T follicular helper cell (primary cell): ENCODE measurements around the gene ADARB1.

Source experiments
- DNase-seq: peaks from one replicate; pipeline ENCODE4 v3.0.0-alpha.2; 2020; ENCODE audit warnings: low read depth

ADARB1 gene

GRCh38 chr21:45226540-45227326 is 152.4 kb downstream of the ADARB1 start:
- no peak for DNase-seq

DNA sequence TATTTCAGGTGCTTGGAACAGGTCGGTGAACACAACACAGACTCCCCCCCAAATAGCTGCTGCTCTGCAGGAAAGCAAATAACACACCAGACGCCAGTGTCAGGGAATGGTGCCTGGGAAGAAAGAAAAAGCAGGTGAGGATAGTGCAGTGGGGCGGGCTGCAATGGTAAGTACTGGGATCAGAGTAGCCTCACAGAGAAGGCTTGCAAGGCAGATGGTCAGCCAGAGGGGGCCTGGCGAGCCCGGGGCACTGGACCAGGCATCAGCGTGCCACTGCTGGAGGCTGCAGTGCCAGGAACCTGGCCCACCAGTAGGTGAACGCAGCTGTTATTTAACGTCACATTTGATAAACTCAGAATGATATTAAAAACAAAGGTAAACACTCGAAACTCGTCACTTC is 153.4 kb downstream of the ADARB1 start:
- DNase-seq = no peak

DNA sequence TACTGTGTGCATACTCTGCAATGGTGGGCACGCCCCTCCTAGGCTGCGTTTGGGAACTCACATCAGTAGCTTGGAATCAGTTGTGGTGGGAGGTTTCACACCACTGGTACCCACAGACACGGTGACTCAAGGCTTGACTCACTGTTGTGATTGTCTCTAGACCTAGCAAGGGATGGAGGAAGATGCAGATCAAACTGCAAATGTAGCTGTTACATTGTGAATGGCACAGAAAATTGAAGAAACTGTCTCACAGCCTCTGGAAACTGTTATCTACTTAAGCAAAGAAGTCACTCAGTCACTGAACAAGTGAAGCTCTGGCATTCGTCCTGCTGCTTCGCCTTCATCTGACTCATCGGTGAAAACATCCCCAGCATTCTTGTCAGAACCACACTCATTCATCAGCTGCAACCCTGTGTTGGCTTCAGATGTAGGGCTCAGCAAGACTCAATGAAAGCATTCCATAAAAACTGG is 153.8 kb downstream of the ADARB1 start:
- no peak for DNase-seq

GRCh38 chr21:45228656-45229240 is 154.4 kb downstream of the ADARB1 start:
- DNase-seq = no peak

- DNase-seq = no peak
Measured at GRCh38 chr21:45231705-45232104, 157.3 kb downstream of the ADARB1 start.

GRCh38 chr21:45234127-45234526 is 159.7 kb downstream of the ADARB1 start:
- DNase-seq = no peak

GRCh38 chr21:45234965-45235364 is 160.6 kb downstream of the ADARB1 start:
- DNase-seq = no peak

DNA sequence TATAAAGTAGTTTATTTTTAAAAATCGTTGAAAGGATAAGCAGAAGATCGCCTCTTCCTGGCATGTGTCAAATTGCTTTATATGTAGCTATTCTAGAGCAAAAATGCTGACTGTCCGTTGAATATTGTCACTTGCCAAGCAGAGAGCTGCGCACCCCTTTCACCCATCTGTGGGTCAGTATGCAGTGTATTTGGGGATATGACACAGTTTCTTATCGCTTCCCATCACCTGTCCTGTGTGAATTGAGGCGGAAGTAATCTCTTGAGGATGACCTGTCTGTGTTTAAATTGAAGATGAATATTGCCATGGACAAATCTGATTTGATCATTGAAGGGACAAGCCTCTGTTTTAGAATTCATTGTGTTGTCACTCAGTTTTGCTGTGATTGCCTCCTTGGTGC is 161.1 kb downstream of the ADARB1 start:
- no peak for DNase-seq

GRCh38 chr21:45236481-45236880 is 162.1 kb downstream of the ADARB1 start:
- DNase-seq = no peak

DNA sequence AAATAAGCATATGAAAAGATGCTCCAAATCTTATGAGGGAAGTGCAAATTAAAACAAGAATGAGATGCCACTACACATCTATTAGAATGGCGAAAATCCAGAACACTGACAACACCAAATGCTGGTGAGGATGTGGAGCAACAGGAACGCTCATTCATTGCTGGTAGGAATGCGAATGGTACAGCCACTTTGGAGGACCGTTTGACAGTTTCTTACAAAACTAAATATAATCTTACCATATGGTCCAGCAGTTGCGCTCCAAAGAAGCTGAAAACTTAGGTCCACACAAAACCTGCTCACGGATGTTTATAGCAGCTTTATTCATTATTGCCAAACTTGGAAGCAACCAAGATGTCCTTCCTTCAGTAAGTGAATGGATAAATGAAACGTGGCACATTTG is 163.0 kb downstream of the ADARB1 start:
- no peak for DNase-seq

DNA sequence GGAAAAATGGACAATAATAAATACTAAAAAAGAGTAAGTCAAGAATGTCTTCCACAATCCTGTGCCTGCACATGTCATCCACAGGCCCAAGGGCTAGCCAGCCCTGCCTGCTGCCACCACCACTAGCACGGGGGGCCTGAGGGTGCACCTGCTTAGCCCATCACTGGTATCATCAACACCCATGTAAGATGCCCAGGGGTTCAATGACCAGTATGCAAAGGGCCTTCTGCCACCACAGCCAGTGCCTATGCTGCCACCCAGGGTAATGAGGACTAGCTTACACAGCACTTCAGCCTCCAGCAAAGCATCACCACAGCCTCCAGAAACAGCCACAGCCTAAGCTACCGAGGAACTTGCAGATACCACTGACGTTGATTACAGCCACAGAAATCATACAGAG is 167.0 kb downstream of the ADARB1 start:
- no peak for DNase-seq

DNA sequence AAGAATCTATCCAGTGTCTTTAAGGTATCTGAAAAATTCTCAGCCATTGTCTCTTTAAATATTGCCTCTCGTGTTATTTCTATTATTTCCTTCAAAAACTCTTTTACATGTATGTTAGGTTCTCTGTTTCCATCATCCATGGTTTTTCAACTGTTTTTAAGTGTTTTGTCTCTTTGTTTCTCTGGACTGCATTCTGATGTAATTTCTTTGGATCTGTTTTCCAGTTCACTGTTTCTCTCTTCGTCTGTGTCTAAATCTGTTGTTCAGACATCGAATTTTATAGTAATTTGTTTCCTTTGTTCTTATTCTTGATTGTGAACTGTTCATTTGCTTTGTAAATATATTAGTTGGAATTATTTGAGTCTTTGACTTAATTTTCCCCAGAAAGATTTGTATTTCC is 169.2 kb downstream of the ADARB1 start:
- no peak for DNase-seq

DNA sequence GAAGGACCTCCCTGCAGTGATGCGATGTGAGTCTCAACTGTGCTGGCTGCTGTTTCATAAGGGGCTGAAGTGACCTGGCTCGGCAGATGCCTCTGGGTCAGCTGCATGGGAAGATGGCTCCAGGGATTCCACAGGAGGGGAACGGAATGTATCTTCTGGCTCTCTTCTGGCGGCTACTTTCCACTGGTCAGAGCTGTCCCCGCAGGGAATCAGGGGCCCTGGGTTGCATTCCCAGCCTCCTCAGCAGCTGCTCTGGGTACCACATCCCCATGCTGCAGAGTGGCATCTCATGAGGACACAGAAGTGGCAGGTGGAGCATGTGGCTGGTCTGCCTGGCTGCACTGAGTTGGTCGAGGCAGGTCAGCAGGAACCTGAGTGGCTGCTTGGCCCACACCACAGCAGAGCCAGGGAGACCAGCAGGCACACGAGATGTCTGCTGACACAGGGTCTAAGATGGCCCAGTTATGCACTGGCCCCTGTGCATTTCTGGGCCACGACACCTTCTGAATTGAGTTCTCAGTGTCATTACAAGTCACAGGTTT is 170.5 kb downstream of the ADARB1 start:
- DNase-seq = no peak

- DNase-seq = no peak
Measured at GRCh38 chr21:45246386-45247320, 172.3 kb downstream of the ADARB1 start.

DNA sequence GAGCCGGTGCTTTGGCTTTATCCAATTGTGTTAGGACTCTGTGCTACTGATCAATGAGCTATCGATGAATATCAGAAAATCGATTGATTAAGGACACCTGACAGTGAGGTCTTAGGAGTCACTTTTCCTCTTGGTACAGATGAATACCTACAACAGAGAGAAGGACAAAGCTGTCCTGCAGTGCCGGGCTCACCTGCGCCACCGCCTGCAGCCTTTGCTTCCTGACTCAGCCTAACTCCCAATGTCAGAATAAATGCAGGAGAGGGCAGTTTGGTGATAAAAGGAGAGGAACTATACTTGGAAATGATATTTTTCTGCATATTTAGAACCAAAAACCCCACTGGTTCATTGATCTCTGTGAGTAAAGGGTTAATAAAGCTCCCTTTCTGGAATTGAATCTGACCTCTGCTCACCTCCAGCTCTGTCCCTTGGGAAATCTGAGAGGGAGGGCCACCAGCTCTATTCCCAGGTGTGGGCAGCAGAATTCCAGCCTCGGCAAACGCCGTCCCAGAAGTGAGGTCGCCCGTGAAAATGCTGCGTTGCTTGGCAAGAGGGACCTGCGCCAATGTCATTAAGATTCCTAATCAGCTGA is 174.0 kb downstream of the ADARB1 start:
- no peak for DNase-seq

- DNase-seq = no peak
Measured at GRCh38 chr21:45248893-45249381, 174.6 kb downstream of the ADARB1 start.

GRCh38 chr21:45249626-45250025 is 175.2 kb downstream of the ADARB1 start:
- no peak for DNase-seq

DNA sequence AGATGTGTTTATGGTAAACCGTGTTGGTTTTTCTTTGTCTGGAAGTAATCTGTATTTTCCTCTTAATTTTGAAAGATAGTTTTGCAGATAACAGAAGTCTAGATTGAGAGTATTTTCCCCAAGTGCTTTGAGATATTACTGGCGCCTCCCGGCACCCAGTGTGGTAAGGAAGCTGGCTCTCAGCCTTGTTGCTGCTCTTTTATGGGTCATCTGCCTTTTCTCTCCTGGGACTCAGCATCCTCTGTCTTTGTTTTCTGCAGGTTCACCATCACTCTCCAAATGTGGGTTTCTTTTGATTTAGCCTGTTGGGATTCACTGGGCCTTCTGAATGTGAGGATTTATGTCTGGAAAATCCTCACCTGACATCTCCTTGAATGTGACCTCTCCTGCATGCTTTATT is 175.9 kb downstream of the ADARB1 start:
- DNase-seq = no peak

GRCh38 chr21:45250914-45251634 is 176.7 kb downstream of the ADARB1 start:
- no peak for DNase-seq

DNA sequence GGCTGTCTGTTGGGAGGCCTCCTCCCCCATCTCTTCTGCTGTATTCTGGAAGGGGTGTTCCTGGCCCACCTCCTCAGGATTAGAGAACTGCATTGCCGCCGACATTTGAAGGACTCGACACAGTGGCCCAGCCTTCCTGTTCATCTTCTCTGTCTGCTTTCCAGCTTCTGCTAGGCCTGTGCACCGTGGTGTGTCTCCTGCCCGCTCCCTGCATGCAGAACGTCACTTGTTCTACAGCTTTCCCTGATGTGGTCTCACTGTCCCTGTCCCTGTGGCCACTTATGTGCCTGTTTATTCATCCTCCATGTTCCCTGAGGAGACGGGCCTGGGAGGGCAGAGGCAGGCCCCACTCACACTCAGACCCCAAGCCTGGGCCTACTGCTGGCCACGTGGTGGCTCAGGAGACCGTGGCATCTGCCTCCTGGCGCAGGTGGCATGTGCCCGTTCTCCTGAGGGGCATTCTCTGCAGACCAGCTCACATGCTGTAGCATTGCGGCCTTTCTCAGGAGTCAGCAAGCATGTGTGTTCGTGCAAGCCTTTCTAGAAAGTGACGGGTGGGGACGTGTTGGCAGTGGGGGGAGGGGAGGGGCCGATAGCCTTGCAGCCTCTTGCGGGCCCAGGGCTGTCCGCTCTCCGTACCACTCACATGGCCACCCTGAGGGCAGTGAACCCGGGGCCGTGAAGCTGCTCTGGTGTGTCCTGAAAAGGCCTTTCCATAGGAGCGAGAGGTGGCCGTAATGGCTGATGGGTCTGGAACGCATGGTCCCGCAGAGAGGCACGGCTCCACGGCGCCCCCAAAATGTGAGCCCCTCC is 177.5 kb downstream of the ADARB1 start:
- DNase-seq = no peak
